NB4 (cell line): ENCODE results near the gene ATRX.
"Not testable (repeated sequence)": the region's sequence is repeated elsewhere in the genome, so short reads cannot be mapped to it uniquely, and the experiment has no call there.

Experiments
- DNase-seq: peaks from one replicate; pipeline ENCODE4 v3.0.0; 2010; ENCODE audit warnings: low read depth
- H3K4me3 ChIP-seq: one replicate; pipeline ENCODE4 v1.5.1; 2011; ENCODE audit warnings: mild to moderate bottlenecking, low read depth, low read length, moderate library complexity
- MYC ChIP-seq: IDR thresholded peaks from 2 replicates; pipeline ENCODE4 v1.6.1; 2011; ENCODE audit warnings: low read depth, low read length
- POLR2A ChIP-seq: IDR thresholded peaks from 2 replicates; pipeline ENCODE4 v1.6.1; 2011; ENCODE audit warnings: mild to moderate bottlenecking; ENCODE audit not compliant: insufficient read length; ENCODE audit errors: extremely low read depth
- TF ChIP-seq, protein P1 (sequence below): IDR thresholded peaks from one replicate; pipeline ENCODE4 v1.5.1; 2012; ENCODE audit warnings: low read depth, low read length
- TF ChIP-seq, protein P2 (sequence below): IDR thresholded peaks from 2 replicates; pipeline ENCODE4 v1.6.1; 2011; ENCODE audit warnings: low read depth, low read length

Gene ATRX

DNA sequence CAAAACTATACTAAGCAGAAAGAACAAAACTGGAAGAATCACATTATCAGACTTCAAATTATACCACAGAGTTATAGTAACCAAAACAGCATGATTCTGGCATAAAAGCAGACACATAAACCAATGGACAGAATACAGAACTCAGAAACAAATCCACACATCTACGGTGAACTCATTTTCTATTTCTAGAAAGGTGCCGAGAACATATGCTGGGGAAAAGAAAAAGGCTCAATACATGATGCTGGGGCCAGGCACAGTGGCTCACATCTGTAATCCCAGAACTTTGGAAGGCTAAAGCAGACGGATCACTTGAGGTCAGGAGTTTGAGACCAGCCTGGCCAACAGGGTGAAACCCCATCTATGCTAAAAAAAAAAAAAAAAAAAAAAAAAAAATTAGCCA, 52.7 kb downstream of the ATRX start:
- TF ChIP-seq, protein P1, sequence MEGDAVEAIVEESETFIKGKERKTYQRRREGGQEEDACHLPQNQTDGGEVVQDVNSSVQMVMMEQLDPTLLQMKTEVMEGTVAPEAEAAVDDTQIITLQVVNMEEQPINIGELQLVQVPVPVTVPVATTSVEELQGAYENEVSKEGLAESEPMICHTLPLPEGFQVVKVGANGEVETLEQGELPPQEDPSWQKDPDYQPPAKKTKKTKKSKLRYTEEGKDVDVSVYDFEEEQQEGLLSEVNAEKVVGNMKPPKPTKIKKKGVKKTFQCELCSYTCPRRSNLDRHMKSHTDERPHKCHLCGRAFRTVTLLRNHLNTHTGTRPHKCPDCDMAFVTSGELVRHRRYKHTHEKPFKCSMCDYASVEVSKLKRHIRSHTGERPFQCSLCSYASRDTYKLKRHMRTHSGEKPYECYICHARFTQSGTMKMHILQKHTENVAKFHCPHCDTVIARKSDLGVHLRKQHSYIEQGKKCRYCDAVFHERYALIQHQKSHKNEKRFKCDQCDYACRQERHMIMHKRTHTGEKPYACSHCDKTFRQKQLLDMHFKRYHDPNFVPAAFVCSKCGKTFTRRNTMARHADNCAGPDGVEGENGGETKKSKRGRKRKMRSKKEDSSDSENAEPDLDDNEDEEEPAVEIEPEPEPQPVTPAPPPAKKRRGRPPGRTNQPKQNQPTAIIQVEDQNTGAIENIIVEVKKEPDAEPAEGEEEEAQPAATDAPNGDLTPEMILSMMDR, result no peak
- TF ChIP-seq POLR2A, result no peak
- DNase-seq, result no peak
- H3K4me3 ChIP-seq, result no peak overlapping the region

DNA sequence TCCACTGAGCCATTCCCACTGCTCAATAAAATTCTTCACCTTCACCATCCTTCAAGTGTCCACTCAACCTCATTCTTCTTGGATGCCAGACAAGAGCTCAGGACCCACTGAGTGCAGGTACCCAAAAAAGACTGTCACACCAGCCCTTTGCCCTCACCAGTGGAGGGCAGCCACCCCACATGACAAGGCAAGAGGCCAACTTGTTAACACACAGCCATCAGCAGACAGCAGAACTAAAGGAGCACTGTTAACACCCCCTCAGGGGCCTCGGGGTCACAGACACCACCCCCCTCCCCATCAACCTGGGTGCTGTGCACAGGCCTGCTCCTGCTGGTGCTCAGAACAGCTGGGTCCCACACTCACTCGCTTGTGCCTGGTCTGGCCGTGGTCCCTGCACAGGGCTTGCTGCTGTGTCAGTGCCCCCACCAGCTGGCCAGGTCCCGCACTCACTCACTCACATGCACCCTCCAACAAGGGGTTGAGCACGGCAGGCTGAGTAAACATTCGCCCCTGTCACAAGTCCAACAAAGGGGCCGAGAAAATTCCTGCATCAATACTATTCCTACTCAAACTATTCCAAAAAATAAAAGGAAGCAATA, 54.1 kb downstream of the ATRX start:
- no peak for DNase-seq
- H3K4me3 ChIP-seq, result no peak overlapping the region
- TF ChIP-seq MYC, result no peak

DNA sequence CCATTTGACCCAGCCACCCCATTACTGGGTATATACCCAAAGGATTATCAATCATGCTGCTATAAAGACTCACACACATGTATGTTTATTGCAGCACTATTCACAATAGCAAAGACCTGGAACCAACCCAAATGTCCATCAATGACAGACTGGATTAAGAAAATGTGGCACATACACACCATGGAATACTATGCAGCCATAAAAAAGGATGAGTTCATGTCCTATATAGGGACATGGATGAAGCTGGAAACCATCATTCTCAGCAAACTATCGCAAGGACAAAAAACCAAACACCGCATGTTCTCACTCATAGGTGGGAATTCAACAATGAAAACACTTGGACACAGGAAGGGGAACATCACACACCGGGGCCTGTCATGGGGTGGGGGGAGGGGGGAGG, 59.9 kb downstream of the ATRX start:
- not testable (repeated sequence) for H3K4me3 ChIP-seq, DNase-seq

DNA sequence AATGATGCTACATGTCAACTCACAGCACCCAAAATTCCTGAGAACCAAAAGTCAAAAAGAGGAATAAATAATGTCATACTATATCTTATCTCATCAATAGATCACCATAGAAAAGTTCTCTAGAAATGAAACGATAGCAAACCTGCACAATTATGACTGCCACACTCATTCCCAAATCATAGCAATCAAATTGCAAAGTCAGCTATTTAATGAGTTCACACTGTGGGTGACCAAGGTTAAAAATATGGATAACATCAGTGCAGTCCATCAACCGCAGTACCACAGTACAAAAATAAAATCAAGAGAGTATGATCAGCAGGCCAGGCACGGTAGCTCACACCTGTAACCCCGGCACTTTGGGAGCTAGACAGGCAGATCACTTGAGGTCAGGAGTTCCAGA, 62.3 kb downstream of the ATRX start:
- TF ChIP-seq POLR2A (no peak), MYC (no peak)
- TF ChIP-seq, protein P1, result no peak
- TF ChIP-seq, protein P2, sequence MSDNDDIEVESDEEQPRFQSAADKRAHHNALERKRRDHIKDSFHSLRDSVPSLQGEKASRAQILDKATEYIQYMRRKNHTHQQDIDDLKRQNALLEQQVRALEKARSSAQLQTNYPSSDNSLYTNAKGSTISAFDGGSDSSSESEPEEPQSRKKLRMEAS, result no peak
- DNase-seq, result no peak
- H3K4me3 ChIP-seq, result no peak overlapping the region

DNA sequence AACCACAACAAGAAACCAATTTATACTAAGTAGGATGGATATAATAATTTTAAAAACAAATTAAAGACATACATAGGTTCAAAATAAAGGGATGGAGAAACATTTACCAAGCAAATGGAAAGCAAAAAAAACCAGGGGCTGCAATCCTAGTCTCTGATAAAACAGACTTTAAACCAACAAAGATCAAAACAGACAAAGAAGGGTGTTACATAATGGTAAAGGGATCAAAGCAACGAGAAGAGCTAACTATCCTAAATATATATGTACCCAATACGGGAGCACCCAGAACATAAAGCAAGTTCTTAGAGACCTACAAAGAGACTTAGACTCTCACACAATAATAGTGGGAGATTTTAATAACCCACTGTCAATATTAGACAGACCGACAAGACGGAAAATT, 66.6 kb downstream of the ATRX start:
- TF ChIP-seq, protein P2, result no peak
- TF ChIP-seq, protein P1, result no peak
- no peak overlapping the region for H3K4me3 ChIP-seq
- DNase-seq, result no peak

DNA sequence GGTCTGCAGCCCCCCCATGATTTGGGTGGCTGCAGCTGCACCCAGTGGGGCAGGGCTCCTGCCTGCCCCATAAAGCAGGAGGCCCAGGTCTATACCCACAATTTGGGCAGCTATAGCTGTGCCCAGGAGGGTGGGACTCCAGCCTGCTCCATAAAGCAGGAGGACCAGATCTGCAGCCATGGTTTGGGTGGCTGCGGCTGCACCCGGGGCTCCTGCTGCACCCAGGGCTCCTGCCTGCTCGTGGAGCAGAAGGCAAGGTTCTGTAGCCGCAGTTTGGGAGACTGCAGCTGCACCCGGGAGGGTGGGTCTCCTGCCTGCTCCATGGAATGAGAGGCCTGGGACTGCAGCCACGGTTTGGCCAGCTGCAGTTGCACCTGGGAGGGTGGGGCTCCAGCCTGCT, 81.1 kb downstream of the ATRX start:
- TF ChIP-seq, protein P2, result no peak
- TF ChIP-seq POLR2A (no peak), MYC (no peak)
- TF ChIP-seq, protein P1, result no peak
- DNase-seq, result no peak
- H3K4me3 ChIP-seq, result no peak overlapping the region

DNA sequence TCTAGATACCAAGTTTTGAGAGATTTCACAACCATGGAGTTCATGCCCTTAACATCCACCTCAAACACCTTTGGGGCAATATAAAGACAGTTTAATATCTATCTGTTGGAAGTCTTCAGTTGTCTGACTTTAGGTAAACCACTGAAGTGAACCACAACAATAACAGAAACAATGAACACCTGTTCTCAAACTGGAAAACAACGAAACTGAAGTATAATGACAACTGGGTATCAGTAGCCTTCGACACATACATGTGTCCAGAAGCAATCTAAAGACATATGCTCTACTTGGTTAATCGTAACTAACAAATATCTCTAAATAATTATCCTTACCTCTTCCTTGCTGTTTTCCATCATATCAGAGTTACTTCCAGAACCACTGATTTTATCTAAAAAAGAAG, 87.8 kb downstream of the ATRX start:
- H3K4me3 ChIP-seq, result no peak overlapping the region
- no peak for DNase-seq
- TF ChIP-seq MYC (no peak), POLR2A (no peak)
- TF ChIP-seq, protein P1, result no peak
- TF ChIP-seq, protein P2, result no peak
